Measurements from ENCODE around the gene HSFX4.
"Not testable (repeated sequence)": the region's sequence is repeated elsewhere in the genome, so short reads cannot be mapped to it uniquely, and the experiment has no call there.

The HSFX4 gene

GRCh38 chrX:149932970-149933369, 3.6 kb downstream of the HSFX4 start:
- in situ Hi-C loops (cut with HindIII; ENCODE audit: low pct_ligation_motif_present, low pct_unique_long_range_greater_than_20kb, low sequenced_read_pairs); DNase-seq: not testable (repeated sequence)

- DNase-seq; in situ Hi-C loops (cut with HindIII; ENCODE audit: low pct_ligation_motif_present, low pct_unique_long_range_greater_than_20kb, low sequenced_read_pairs): not testable (repeated sequence)
Observed at GRCh38 chrX:149933547-149933946, 4.2 kb downstream of the HSFX4 start.

GRCh38 chrX:149937328-149937727, 8.0 kb downstream of the HSFX4 start:
- in situ Hi-C loops (cut with HindIII; ENCODE audit: low pct_ligation_motif_present, low pct_unique_long_range_greater_than_20kb, low sequenced_read_pairs); DNase-seq: not testable (repeated sequence)

GRCh38 chrX:149937871-149938426, 8.6 kb downstream of the HSFX4 start:
- DNase-seq: peak; percentile 0
- in situ Hi-C loops (cut with HindIII; ENCODE audit: low pct_ligation_motif_present, low pct_unique_long_range_greater_than_20kb, low sequenced_read_pairs): no loop called here

GRCh38 chrX:149938427-149938880, 9.1 kb downstream of the HSFX4 start, which contains the start of gene EOLA2:
TSS of gene EOLA2 (minus strand) at chrX:149938491. CDS start at chrX:149933874, 4,617 bp downstream.
- DNase-seq: peak; percentile 91
- in situ Hi-C loops (cut with HindIII; ENCODE audit: low pct_ligation_motif_present, low pct_unique_long_range_greater_than_20kb, low sequenced_read_pairs): no loop called here

- in situ Hi-C loops (cut with HindIII; ENCODE audit: low pct_ligation_motif_present, low pct_unique_long_range_greater_than_20kb, low sequenced_read_pairs): no loop called here
- peak; percentile 79 for DNase-seq
Observed at GRCh38 chrX:149938881-149939654, 9.7 kb downstream of the HSFX4 start.

- DNase-seq: no peak
- in situ Hi-C loops (cut with HindIII; ENCODE audit: low pct_ligation_motif_present, low pct_unique_long_range_greater_than_20kb, low sequenced_read_pairs): no loop called here
Observed at GRCh38 chrX:149939655-149939904, 10.2 kb downstream of the HSFX4 start.

- in situ Hi-C loops (cut with HindIII; ENCODE audit: low pct_ligation_motif_present, low pct_unique_long_range_greater_than_20kb, low sequenced_read_pairs): no loop called here
- peak; percentile 89 for DNase-seq
Observed at GRCh38 chrX:149939905-149940673, 10.7 kb downstream of the HSFX4 start.

GRCh38 chrX:149940674-149941024, 11.3 kb downstream of the HSFX4 start:
- in situ Hi-C loops (cut with HindIII; ENCODE audit: low pct_ligation_motif_present, low pct_unique_long_range_greater_than_20kb, low sequenced_read_pairs); DNase-seq: not testable (repeated sequence)

GRCh38 chrX:149945087-149945670, 15.8 kb downstream of the HSFX4 start:
- in situ Hi-C loops (cut with HindIII; ENCODE audit: low pct_ligation_motif_present, low pct_unique_long_range_greater_than_20kb, low sequenced_read_pairs): not testable (repeated sequence)

GRCh38 chrX:149945820-149946219, 16.4 kb downstream of the HSFX4 start:
- DNase-seq; in situ Hi-C loops (cut with HindIII; ENCODE audit: low pct_ligation_motif_present, low pct_unique_long_range_greater_than_20kb, low sequenced_read_pairs): not testable (repeated sequence)

More at GRCh38 chrX:149945087-149945670, 15.8 kb downstream of the HSFX4 start:
- DNase-seq: not testable (repeated sequence)

GRCh38 chrX:149946932-149947331, 17.6 kb downstream of the HSFX4 start:
- DNase-seq; in situ Hi-C loops (cut with HindIII; ENCODE audit: low pct_ligation_motif_present, low pct_unique_long_range_greater_than_20kb, low sequenced_read_pairs): not testable (repeated sequence)

GRCh38 chrX:149948016-149948415, 18.6 kb downstream of the HSFX4 start:
- in situ Hi-C loops (cut with HindIII; ENCODE audit: low pct_ligation_motif_present, low pct_unique_long_range_greater_than_20kb, low sequenced_read_pairs): no loop called here
- DNase-seq: no peak

- in situ Hi-C loops (cut with HindIII; ENCODE audit: low pct_ligation_motif_present, low pct_unique_long_range_greater_than_20kb, low sequenced_read_pairs): no loop called here
- no peak for DNase-seq
Observed at GRCh38 chrX:149949743-149950436, 20.5 kb downstream of the HSFX4 start.

- peak; percentile 23 for DNase-seq
- in situ Hi-C loops (cut with HindIII; ENCODE audit: low pct_ligation_motif_present, low pct_unique_long_range_greater_than_20kb, low sequenced_read_pairs): no loop called here
Observed at GRCh38 chrX:149950681-149951080, 21.3 kb downstream of the HSFX4 start.

GRCh38 chrX:149961572-149961971, 32.2 kb downstream of the HSFX4 start:
- DNase-seq: no peak
- in situ Hi-C loops (cut with HindIII; ENCODE audit: low pct_ligation_motif_present, low pct_unique_long_range_greater_than_20kb, low sequenced_read_pairs): no loop called here

GRCh38 chrX:149962010-149962409, 32.6 kb downstream of the HSFX4 start:
- DNase-seq: no peak
- in situ Hi-C loops (cut with HindIII; ENCODE audit: low pct_ligation_motif_present, low pct_unique_long_range_greater_than_20kb, low sequenced_read_pairs): no loop called here

- in situ Hi-C loops (cut with HindIII; ENCODE audit: low pct_ligation_motif_present, low pct_unique_long_range_greater_than_20kb, low sequenced_read_pairs): no loop called here
- DNase-seq: peak; percentile 57
Observed at GRCh38 chrX:149962859-149963757, 33.7 kb downstream of the HSFX4 start.

Data from ACHN (cell line).